ENCODE results near the gene WDR90. TPM values are rescaled to one million over a fixed set of nuclear protein-coding genes. Genes with fewer than 3 reads are reported as not detected.

The WDR90 gene
- total RNA-seq, 4 donors from 2014 or later: 23.0 to 166 (median 90.2) TPM

DNA sequence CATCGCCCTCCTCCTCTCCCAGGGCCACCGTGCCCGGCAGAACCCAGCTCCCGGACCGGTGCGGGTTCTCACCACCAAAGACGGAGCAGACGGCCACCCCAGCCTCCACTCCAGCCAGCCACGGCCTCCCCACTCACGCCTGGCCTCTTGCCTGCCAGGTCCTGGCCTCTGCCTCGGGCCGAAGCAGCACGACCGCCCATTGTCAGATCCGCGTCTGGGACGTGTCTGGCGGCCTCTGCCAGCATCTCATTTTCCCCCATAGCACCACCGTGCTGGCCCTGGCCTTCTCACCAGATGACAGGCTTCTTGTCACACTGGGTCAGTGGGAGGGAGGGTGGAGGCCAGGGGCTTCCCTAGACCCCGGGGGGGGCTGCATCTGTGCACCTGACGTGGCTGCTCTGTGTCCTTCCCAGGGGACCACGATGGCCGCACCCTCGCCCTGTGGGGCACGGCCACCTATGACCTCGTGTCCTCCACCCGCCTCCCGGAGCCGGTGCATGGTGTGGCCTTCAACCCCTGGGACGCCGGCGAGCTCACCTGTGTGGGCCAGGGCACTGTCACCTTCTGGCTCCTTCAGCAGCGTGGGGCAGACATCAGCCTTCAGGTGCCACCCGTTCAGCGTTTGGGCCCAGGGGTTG lies 12.1 kb downstream of the WDR90 start:
- no peaks in the 10 kb centered on the region for H3K36me3 ChIP-seq
- intact Hi-C loops (cut with DNase I; ENCODE audit: low total_unique reads) (loop anchor here (5.0 kb wide), 1 partner anchor 84 kb away; no protein-coding TSS in a partner anchor), in situ Hi-C loops (cut with MboI; ENCODE audit: low pct_ligation_motif_present in 1 of 4, low pct_unique_long_range_greater_than_20kb in 1 of 4, low sequenced_read_pairs in 3 of 4) (no loop called here)
- H3K27me3 ChIP-seq: no peaks in the 10 kb centered on the region
- 51% methylated on average over 31 of the region's 35 CpGs; no CpG with 5 or more reads in 1 of the 2 donors for WGBS, 2 donors (ENCODE audit: low coverage in 1 of 2)
- H3K9me3 ChIP-seq: no peaks in the 10 kb centered on the region
- TF ChIP-seq EP300 (IDR thresholded peaks at IDR 0.05; ENCODE audit: low read depth): no peak
- TF ChIP-seq, protein P1, sequence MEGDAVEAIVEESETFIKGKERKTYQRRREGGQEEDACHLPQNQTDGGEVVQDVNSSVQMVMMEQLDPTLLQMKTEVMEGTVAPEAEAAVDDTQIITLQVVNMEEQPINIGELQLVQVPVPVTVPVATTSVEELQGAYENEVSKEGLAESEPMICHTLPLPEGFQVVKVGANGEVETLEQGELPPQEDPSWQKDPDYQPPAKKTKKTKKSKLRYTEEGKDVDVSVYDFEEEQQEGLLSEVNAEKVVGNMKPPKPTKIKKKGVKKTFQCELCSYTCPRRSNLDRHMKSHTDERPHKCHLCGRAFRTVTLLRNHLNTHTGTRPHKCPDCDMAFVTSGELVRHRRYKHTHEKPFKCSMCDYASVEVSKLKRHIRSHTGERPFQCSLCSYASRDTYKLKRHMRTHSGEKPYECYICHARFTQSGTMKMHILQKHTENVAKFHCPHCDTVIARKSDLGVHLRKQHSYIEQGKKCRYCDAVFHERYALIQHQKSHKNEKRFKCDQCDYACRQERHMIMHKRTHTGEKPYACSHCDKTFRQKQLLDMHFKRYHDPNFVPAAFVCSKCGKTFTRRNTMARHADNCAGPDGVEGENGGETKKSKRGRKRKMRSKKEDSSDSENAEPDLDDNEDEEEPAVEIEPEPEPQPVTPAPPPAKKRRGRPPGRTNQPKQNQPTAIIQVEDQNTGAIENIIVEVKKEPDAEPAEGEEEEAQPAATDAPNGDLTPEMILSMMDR (IDR thresholded peaks at IDR 0.05): no peak
- no peak for TF ChIP-seq POLR2A (IDR thresholded peaks at IDR 0.05)
- TF ChIP-seq POLR2AphosphoS5 (IDR thresholded peaks at IDR 0.05): no peak
- H3K4me1 ChIP-seq: peaks cover 10 to 16% (median 14%) of the 10 kb centered on the region in 4 donors
- H3K4me3 ChIP-seq: no peak overlapping the region
- no peak for DNase-seq
- peak overlapping the region; percentile 30 to 85 (median 68) for H3K27ac ChIP-seq

DNA sequence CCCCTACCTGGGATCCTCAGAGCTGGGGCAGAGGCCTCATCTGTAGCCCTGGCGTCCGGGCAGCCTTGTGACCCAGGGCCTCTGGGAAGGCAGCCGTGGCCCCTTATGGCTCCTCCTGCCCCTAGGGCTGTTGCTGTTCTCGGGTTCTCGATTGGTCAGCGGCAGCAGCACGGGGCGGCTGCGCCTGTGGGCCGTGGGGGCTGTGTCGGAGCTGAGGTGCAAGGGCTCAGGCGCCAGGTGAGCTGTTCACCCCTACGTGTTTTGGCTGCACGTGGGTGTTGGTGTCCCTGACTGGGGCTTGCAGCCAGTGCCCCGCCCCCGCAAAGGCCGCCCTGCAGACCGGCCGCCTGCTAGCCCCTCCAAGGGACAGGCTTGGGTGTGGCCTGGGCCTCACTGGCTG lies 12.9 kb downstream of the WDR90 start:
- Histone ChIP-seq H3K27ac (no peak overlapping the region), H3K4me1 (peaks cover 10 to 16% (median 14%) of the 10 kb centered on the region in 4 donors), H3K36me3 (no peaks in the 10 kb centered on the region), H3K9me3 (no peaks in the 10 kb centered on the region), H3K4me3 (no peak overlapping the region), H3K27me3 (no peaks in the 10 kb centered on the region)
- in situ Hi-C loops (cut with MboI; ENCODE audit: low pct_ligation_motif_present in 1 of 4, low pct_unique_long_range_greater_than_20kb in 1 of 4, low sequenced_read_pairs in 3 of 4): no loop called here
- DNase-seq: no peak
- WGBS, 2 donors (ENCODE audit: low coverage in 1 of 2): 98% methylated on average over 14 of the region's 19 CpGs; no CpG with 5 or more reads in 1 of the 2 donors
- intact Hi-C loops (cut with DNase I; ENCODE audit: low total_unique reads): loop anchor here (5.0 kb wide), 1 partner anchor 85 kb away; no protein-coding TSS in a partner anchor
- TF ChIP-seq EP300 (IDR thresholded peaks at IDR 0.05; ENCODE audit: low read depth): no peak
- TF ChIP-seq POLR2A (IDR thresholded peaks at IDR 0.05): no peak
- no peak for TF ChIP-seq POLR2AphosphoS5 (IDR thresholded peaks at IDR 0.05)
- TF ChIP-seq, protein P1 (IDR thresholded peaks at IDR 0.05): no peak

DNA sequence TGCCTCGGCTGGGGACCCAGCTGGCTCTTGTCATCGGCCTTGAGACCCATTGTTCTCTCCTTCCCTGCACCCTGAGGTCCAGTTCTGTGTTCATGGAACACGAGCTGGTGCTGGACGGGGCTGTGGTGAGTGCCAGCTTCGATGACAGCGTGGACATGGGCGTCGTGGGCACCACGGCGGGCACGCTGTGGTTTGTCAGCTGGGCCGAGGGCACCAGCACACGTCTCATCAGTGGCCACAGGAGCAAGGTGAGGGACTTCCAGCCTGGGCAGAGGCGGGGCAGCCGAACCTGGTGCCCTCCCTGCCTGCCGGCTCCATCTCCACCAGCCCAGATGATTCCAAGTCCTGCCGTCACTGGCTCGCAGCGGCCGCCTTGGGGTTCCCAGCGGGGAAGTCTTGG lies 13.4 kb downstream of the WDR90 start:
- Histone ChIP-seq H3K27me3 (no peaks in the 10 kb centered on the region), H3K36me3 (no peaks in the 10 kb centered on the region), H3K4me1 (peaks cover 14 to 20% (median 16%) of the 10 kb centered on the region in 4 donors), H3K9me3 (no peaks in the 10 kb centered on the region), H3K4me3 (no peak overlapping the region), H3K27ac (no peak overlapping the region)
- in situ Hi-C loops (cut with MboI; ENCODE audit: low pct_ligation_motif_present in 1 of 4, low pct_unique_long_range_greater_than_20kb in 1 of 4, low sequenced_read_pairs in 3 of 4): no loop called here
- WGBS, 2 donors (ENCODE audit: low coverage in 1 of 2): 94% methylated on average over 21 of the region's 21 CpGs; no CpG with 5 or more reads in 1 of the 2 donors
- no peak for TF ChIP-seq POLR2A (IDR thresholded peaks at IDR 0.05)
- TF ChIP-seq EP300 (IDR thresholded peaks at IDR 0.05; ENCODE audit: low read depth): no peak
- TF ChIP-seq, protein P1 (IDR thresholded peaks at IDR 0.05): no peak
- TF ChIP-seq POLR2AphosphoS5 (IDR thresholded peaks at IDR 0.05): no peak
- no peak for DNase-seq
- intact Hi-C loops (cut with DNase I; ENCODE audit: low total_unique reads): loop anchor here (5.0 kb wide), 1 partner anchor 85 kb away; no protein-coding TSS in a partner anchor

DNA sequence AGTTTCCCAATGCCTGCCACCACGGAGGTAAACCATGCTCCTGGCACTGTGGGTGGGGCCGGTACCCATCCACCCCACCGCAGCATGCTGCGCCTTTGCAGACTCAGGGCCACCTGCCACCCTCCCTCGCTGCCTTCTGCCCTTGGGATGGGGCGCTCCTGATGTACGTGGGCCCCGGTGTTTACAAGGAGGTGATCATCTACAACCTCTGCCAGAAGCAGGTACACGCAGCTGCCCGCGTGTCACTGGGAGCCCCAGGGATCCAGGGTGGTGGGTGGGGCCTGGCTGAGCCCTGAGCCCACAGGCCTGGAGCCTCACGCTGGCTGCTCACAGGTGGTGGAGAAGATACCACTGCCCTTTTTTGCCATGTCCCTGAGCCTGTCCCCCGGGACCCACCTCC lies 17.4 kb downstream of the WDR90 start:
- H3K9me3 ChIP-seq: no peaks in the 10 kb centered on the region
- in situ Hi-C loops (cut with MboI; ENCODE audit: low pct_ligation_motif_present in 1 of 4, low pct_unique_long_range_greater_than_20kb in 1 of 4, low sequenced_read_pairs in 3 of 4): no loop called here
- intact Hi-C loops (cut with DNase I; ENCODE audit: low total_unique reads): no loop called here
- no peak overlapping the region for H3K4me3 ChIP-seq
- no peak for DNase-seq
- H3K36me3 ChIP-seq: peaks cover 0 to 17% (median 5%) of the 10 kb centered on the region in 4 donors
- TF ChIP-seq, protein P1 (IDR thresholded peaks at IDR 0.05): no peak
- TF ChIP-seq POLR2A (IDR thresholded peaks at IDR 0.05) (no peak), POLR2AphosphoS5 (IDR thresholded peaks at IDR 0.05) (no peak), EP300 (IDR thresholded peaks at IDR 0.05; ENCODE audit: low read depth) (no peak)
- no peak overlapping the region for H3K27ac ChIP-seq
- H3K4me1 ChIP-seq: peaks cover 9 to 20% (median 15%) of the 10 kb centered on the region in 4 donors
- WGBS, 2 donors (ENCODE audit: low coverage in 1 of 2): 74% methylated on average over 10 of the region's 13 CpGs; no CpG with 5 or more reads in 1 of the 2 donors
- H3K27me3 ChIP-seq: no peaks in the 10 kb centered on the region

Data from transverse colon (tissue), 4 donors.